Caco-2 (cell line): ENCODE data around the gene SGCD. TPM values are rescaled to one million over a fixed set of nuclear protein-coding genes. Genes with fewer than 3 reads are reported as not detected.

Experiments
- BruUV-seq: library from RNA; stranded (reverse); fragments of 400-500 nt; replicated peaks from 2 replicates; lab custom pipeline; 2021; lab: Mats Ljungman, UMichigan
- CTCF ChIA-PET: fragments of 300-600 bp; sonication (Branson Sonifier 250); formaldehyde crosslinking; loops from one replicate; lab custom pipeline; 2022; ENCODE audit warnings: antibody characterized with exemption; lab: Charles Lee
- POLR2A ChIA-PET: fragments of 300-600 bp; sonication (Branson Sonifier 250); formaldehyde crosslinking; loops from one replicate; lab custom pipeline; 2022; ENCODE audit warnings: antibody characterized with exemption; lab: Charles Lee
- DNase-seq, 2 experiments: peaks; one replicate each; pipeline versions ENCODE4 v3.0.0 to v3.0.0-alpha.2; 2020 to 2022
- H3K27me3 ChIP-seq: replicated peaks from 2 replicates; pipeline ENCODE4 v1.6.0; 2011; ENCODE audit warnings: low read length; ENCODE audit not compliant: control insufficient read depth, insufficient read depth
- H3K36me3 ChIP-seq: 2 replicates; pipeline ENCODE4 v1.5.1; 2011; ENCODE audit warnings: low read length; ENCODE audit not compliant: control insufficient read depth, insufficient read depth
- H3K4me1 ChIP-seq: fragments of 250-450 bp; sonication (Bioruptor Pico); 2 replicates; pipeline ENCODE4 v1.5.1; 2020; ENCODE audit warnings: mild to moderate bottlenecking
- H3K4me3 ChIP-seq: 2 replicates; pipeline ENCODE4 v1.5.1; 2011; ENCODE audit warnings: low read depth, mild to moderate bottlenecking, control low read depth, low read length
- H3K9me3 ChIP-seq: fragments of 250-450 bp; sonication (Bioruptor Pico); 2 replicates; pipeline ENCODE4 v1.5.1; 2020; ENCODE audit warnings: mild to moderate bottlenecking, moderate library complexity
- H3K27ac Mint-ChIP-seq: one replicate; pipeline ENCODE4 v1.8.0; 2022; ENCODE audit warnings: mixed read lengths; ENCODE audit not compliant: unreplicated experiment
- H3K27me3 Mint-ChIP-seq: one replicate; pipeline ENCODE4 v1.8.0; 2022; ENCODE audit warnings: mixed read lengths; ENCODE audit not compliant: insufficient read depth, unreplicated experiment
- H3K36me3 Mint-ChIP-seq: one replicate; pipeline ENCODE4 v1.8.0; 2022; ENCODE audit warnings: mild to moderate bottlenecking, mixed read lengths; ENCODE audit not compliant: insufficient read depth, unreplicated experiment
- H3K4me1 Mint-ChIP-seq: one replicate; pipeline ENCODE4 v1.8.0; 2022; ENCODE audit warnings: low read depth, mixed read lengths; ENCODE audit not compliant: unreplicated experiment
- H3K4me3 Mint-ChIP-seq: one replicate; pipeline ENCODE4 v1.8.0; 2022; ENCODE audit warnings: mild to moderate bottlenecking, moderate library complexity, mixed read lengths; ENCODE audit not compliant: unreplicated experiment
- H3K9me3 Mint-ChIP-seq: one replicate; pipeline ENCODE4 v1.8.0; 2022; ENCODE audit warnings: mixed read lengths; ENCODE audit not compliant: unreplicated experiment
- CTCF ChIP-seq, 2 experiments: fragments of 200-600 bp in 1 of 2; IDR thresholded peaks; 1 replicate in 1 of 2; 2 replicates in 1 of 2; pipeline versions ENCODE4 v1.5.1 to v1.8.0; 2011 to 2022; ENCODE audit warnings: antibody characterized with exemption in 1 of 2, control low read depth in 1 of 2, inconsistent platforms in 1 of 2, low read depth in 1 of 2, low read length in 1 of 2, mild to moderate bottlenecking in 1 of 2, moderate library complexity in 1 of 2; ENCODE audit not compliant: insufficient read depth in 1 of 2, severe bottlenecking in 1 of 2, unreplicated experiment in 1 of 2
- intact Hi-C: fragments of 100-400 bp; cut with micrococcal nuclease; formaldehyde crosslinking; loops from one replicate; pipeline ENCODE4 v1.10.0; 2022; ENCODE audit not compliant: unreplicated experiment
- total RNA-seq: library from RNA; stranded (reverse); gene quantifications from 2 replicates; pipeline ENCODE4 v1.2.3, GENCODE V29; 2022

Gene SGCD
- total RNA-seq, 1 experiment from 2014 or later = 0.20 TPM

- CTCF ChIA-PET = no interaction called here
Observed at GRCh38 chr5:156402387-156402921, 75.5 kb downstream of the SGCD start.

GRCh38 chr5:156405988-156406387 is 79.0 kb downstream of the SGCD start:
- no TSS peak for BruUV-seq
- H3K9me3 ChIP-seq = no peaks in the 10 kb centered on the region
- H3K4me3 ChIP-seq = no peak overlapping the region
- Mint-ChIP-seq H3K36me3 (no peaks in the 10 kb centered on the region), H3K4me1 (no peaks in the 10 kb centered on the region), H3K27me3 (peaks cover 3% of the 10 kb centered on the region), H3K9me3 (no peaks in the 10 kb centered on the region), H3K27ac (no peak overlapping the region), H3K4me3 (no peak overlapping the region)
- TF ChIP-seq CTCF (IDR thresholded peaks at IDR 0.05; ENCODE audit: insufficient read depth in 1 of 2, low read depth in 1 of 2, low read length in 1 of 2, severe bottlenecking in 1 of 2, unreplicated experiment in 1 of 2) = no peak
- ChIA-PET POLR2A (no interaction called here), CTCF (no interaction called here)
- DNase-seq = no peak
- no peaks in the 10 kb centered on the region for H3K27me3 ChIP-seq
- no peaks in the 10 kb centered on the region for H3K36me3 ChIP-seq
- intact Hi-C loops = no loop called here
- no peaks in the 10 kb centered on the region for H3K4me1 ChIP-seq

More at GRCh38 chr5:156402387-156402921, 75.5 kb downstream of the SGCD start:
- Mint-ChIP-seq H3K27ac (no peak overlapping the region), H3K36me3 (no peaks in the 10 kb centered on the region), H3K4me1 (no peaks in the 10 kb centered on the region), H3K9me3 (no peaks in the 10 kb centered on the region), H3K4me3 (no peak overlapping the region), H3K27me3 (peaks cover 3% of the 10 kb centered on the region)
- H3K4me3 ChIP-seq = no peak overlapping the region
- intact Hi-C loops = no loop called here
- no peaks in the 10 kb centered on the region for H3K27me3 ChIP-seq
- no peaks in the 10 kb centered on the region for H3K36me3 ChIP-seq
- no peak for DNase-seq
- POLR2A ChIA-PET = no interaction called here
- H3K4me1 ChIP-seq = no peaks in the 10 kb centered on the region
- no peaks in the 10 kb centered on the region for H3K9me3 ChIP-seq
- TF ChIP-seq CTCF (IDR thresholded peaks at IDR 0.05; ENCODE audit: insufficient read depth in 1 of 2, low read depth in 1 of 2, low read length in 1 of 2, severe bottlenecking in 1 of 2, unreplicated experiment in 1 of 2) = no peak
- BruUV-seq = no TSS peak

- Histone ChIP-seq H3K36me3 (no peaks in the 10 kb centered on the region), H3K4me1 (no peaks in the 10 kb centered on the region), H3K9me3 (no peaks in the 10 kb centered on the region), H3K27me3 (no peaks in the 10 kb centered on the region), H3K4me3 (no peak overlapping the region)
- no peaks in the 10 kb centered on the region for H3K4me1 Mint-ChIP-seq
- no peaks in the 10 kb centered on the region for H3K9me3 Mint-ChIP-seq
- no peak overlapping the region for H3K27ac Mint-ChIP-seq
- H3K4me3 Mint-ChIP-seq = no peak overlapping the region
- TF ChIP-seq CTCF (IDR thresholded peaks at IDR 0.05; ENCODE audit: insufficient read depth in 1 of 2, low read depth in 1 of 2, low read length in 1 of 2, severe bottlenecking in 1 of 2, unreplicated experiment in 1 of 2) = no peak
- POLR2A ChIA-PET = no interaction called here
- no TSS peak for BruUV-seq
- no peaks in the 10 kb centered on the region for H3K36me3 Mint-ChIP-seq
- H3K27me3 Mint-ChIP-seq = peaks cover 3% of the 10 kb centered on the region
- no peak for DNase-seq
- CTCF ChIA-PET = no interaction called here
- intact Hi-C loops = no loop called here
Observed at GRCh38 chr5:156407251-156407650, 80.3 kb downstream of the SGCD start.
